Endothelial cell of umbilical vein (primary cell): ENCODE data around the gene HBEGF. TPM values are rescaled to one million over a fixed set of nuclear protein-coding genes. Genes with fewer than 3 reads are reported as not detected.

Experiments
- BruUV-seq: library from RNA; stranded (reverse); fragments of 400-500 nt; replicated peaks from 2 replicates; lab custom pipeline; 2021; lab: Mats Ljungman, UMichigan
- CTCF ChIA-PET: fragments of 300-600, 350-600 bp; sonication (Branson Sonifier 250); formaldehyde crosslinking; loops from one replicate; lab custom pipeline; 2021; ENCODE audit warnings: antibody characterized with exemption, inconsistent platforms; lab: Charles Lee
- POLR2A ChIA-PET: fragments of 300-600, 350-600 bp; sonication (Branson Sonifier 250); formaldehyde crosslinking; loops from one replicate; lab custom pipeline; 2021; ENCODE audit warnings: antibody characterized with exemption, inconsistent platforms; lab: Charles Lee
- DNase-seq: peaks from one replicate; pipeline ENCODE4 v3.0.0-alpha.2; 2011; ENCODE audit warnings: low read depth, low spot score
- FAIRE-seq: peaks from 2 replicates; lab custom pipeline; 2011; peaks lifted over from hg19 to GRCh38; lab: Jason Lieb, UNC
- H2AFZ ChIP-seq: 2 replicates; pipeline ENCODE4 v1.6.0; 2012; ENCODE audit warnings: low read depth, low read length, control low read depth, inconsistent platforms
- H3K27ac ChIP-seq: 2 replicates; pipeline ENCODE4 v1.5.1; 2011; ENCODE audit warnings: low read depth, mild to moderate bottlenecking, control low read depth, low read length, moderate library complexity; ENCODE audit not compliant: insufficient read depth
- H3K27me3 ChIP-seq, 2 experiments: 2 replicates each; pipeline versions ENCODE4 v1.6.0 to v1.6.1; 2011; ENCODE audit warnings: low read length in 2 of 2, mixed read lengths in 1 of 2; ENCODE audit not compliant: control insufficient read depth in 2 of 2, insufficient read depth in 2 of 2
- H3K36me3 ChIP-seq, 2 experiments: 2 replicates in 1 of 2; 3 replicates in 1 of 2; pipeline ENCODE4 v1.5.1; 2011; ENCODE audit warnings: low read length in 2 of 2, mild to moderate bottlenecking in 1 of 2, moderate library complexity in 1 of 2; ENCODE audit not compliant: control insufficient read depth in 2 of 2, insufficient read depth in 2 of 2; ENCODE audit errors: extremely low read depth in 1 of 2
- H3K4me1 ChIP-seq: 3 replicates; pipeline ENCODE4 v1.5.1; 2011; ENCODE audit warnings: mild to moderate bottlenecking, low read length; ENCODE audit not compliant: control insufficient read depth, insufficient read depth; ENCODE audit errors: extremely low read depth
- H3K4me2 ChIP-seq: 2 replicates; pipeline ENCODE4 v1.6.1; 2011; ENCODE audit warnings: low read length, control low read depth, mixed read lengths; ENCODE audit not compliant: insufficient read depth
- H3K4me3 ChIP-seq, 3 experiments: fragments of 200-600 bp in 1 of 3; sonication (generic), shearing (Covaris generic) in 1 of 3; replicated peaks in 1 of 3; 2 replicates each; pipeline ENCODE4 v1.5.1; 2011 to 2016; ENCODE audit warnings: control low read depth in 3 of 3, low read length in 3 of 3, mild to moderate bottlenecking in 2 of 3, inconsistent platforms in 1 of 3, low read depth in 1 of 3, moderate library complexity in 1 of 3; ENCODE audit not compliant: insufficient read depth in 1 of 3
- H3K79me2 ChIP-seq: 2 replicates; pipeline ENCODE4 v1.6.0; 2012; ENCODE audit warnings: low read length, inconsistent platforms; ENCODE audit not compliant: control insufficient read depth, insufficient read depth
- H3K9ac ChIP-seq: replicated peaks from 2 replicates; pipeline ENCODE3; 2011; ENCODE audit warnings: low read length, control low read depth; ENCODE audit not compliant: insufficient read depth; ENCODE audit errors: extremely low read depth
- H3K9me1 ChIP-seq: replicated peaks from 3 replicates; pipeline ENCODE4 v1.6.0; 2011; ENCODE audit warnings: mild to moderate bottlenecking, low read length; ENCODE audit not compliant: control insufficient read depth, insufficient read depth; ENCODE audit errors: extremely low read depth
- H3K9me3 ChIP-seq: replicated peaks from 2 replicates; pipeline ENCODE4 v1.5.1; 2012; ENCODE audit warnings: low read length, inconsistent platforms; ENCODE audit not compliant: control insufficient read depth, insufficient read depth
- H4K20me1 ChIP-seq: replicated peaks from 2 replicates; pipeline ENCODE3; 2011; ENCODE audit warnings: mild to moderate bottlenecking, low read length; ENCODE audit not compliant: control insufficient read depth, insufficient read depth; ENCODE audit errors: extremely low read depth
- CTCF ChIP-seq, 2 donors: IDR thresholded peaks; 1 replicate in 1 of 2; 2 replicates in 1 of 2; pipeline ENCODE4 v1.5.1; 2011; ENCODE audit warnings: low read length in 2 of 2, mild to moderate bottlenecking in 2 of 2, moderate library complexity in 2 of 2, control low read depth in 1 of 2, inconsistent platforms in 1 of 2, low read depth in 1 of 2; ENCODE audit not compliant: insufficient read depth in 1 of 2; ENCODE audit errors: extremely low read depth in 1 of 2
- EZH2 ChIP-seq: IDR thresholded peaks from 2 replicates; pipeline ENCODE4 v1.6.1; 2012; ENCODE audit warnings: borderline replicate concordance, low read depth, mild to moderate bottlenecking, moderate library complexity, low read length, inconsistent platforms; ENCODE audit not compliant: severe bottlenecking
- FOS ChIP-seq: IDR thresholded peaks from 2 replicates; pipeline ENCODE4 v1.6.1; 2011; ENCODE audit warnings: mild to moderate bottlenecking, low read length, moderate library complexity, borderline replicate concordance; ENCODE audit not compliant: insufficient read depth
- GATA2 ChIP-seq: IDR thresholded peaks from 2 replicates; pipeline ENCODE4 v1.7.0; 2011; ENCODE audit warnings: low read depth, mild to moderate bottlenecking, moderate library complexity, mixed read lengths, low read length; ENCODE audit not compliant: insufficient read length, insufficient read depth
- JUN ChIP-seq: IDR thresholded peaks from 2 replicates; pipeline ENCODE4 v1.6.1; 2011; ENCODE audit warnings: borderline replicate concordance, low read depth; ENCODE audit not compliant: insufficient read length, insufficient read depth
- MAX ChIP-seq: IDR thresholded peaks from 2 replicates; pipeline ENCODE4 v1.6.1; 2011; ENCODE audit not compliant: insufficient read depth, insufficient read length
- MYC ChIP-seq: IDR thresholded peaks from one replicate; pipeline ENCODE4 v1.6.1; 2011; ENCODE audit warnings: mild to moderate bottlenecking, low read depth, low read length
- POLR2A ChIP-seq: IDR thresholded peaks from 2 replicates; pipeline ENCODE4 v1.6.1; 2012; ENCODE audit warnings: low read depth, mild to moderate bottlenecking, control low read depth, low read length
- POLR2AphosphoS5 ChIP-seq: IDR thresholded peaks from 2 replicates; pipeline ENCODE4 v1.6.1; 2012; ENCODE audit warnings: low read depth, mild to moderate bottlenecking, control low read depth, low read length, moderate library complexity; ENCODE audit not compliant: insufficient read depth
- dilution Hi-C: fragments of 300-500 bp; cut with MboI; formaldehyde crosslinking; loops from one replicate; pipeline ENCODE4 v1.15.0; 2019; ENCODE audit warnings: low sequenced_read_pairs; ENCODE audit not compliant: extremely low pct_ligation_motif_present
- intact Hi-C: fragments of 100-400 bp; cut with micrococcal nuclease; formaldehyde crosslinking; loops from one replicate; pipeline ENCODE4 v1.10.0; 2022
- polyA plus RNA-seq, 4 experiments: library from polyadenylated mRNA; depleted of rRNA in 3 of 4; stranded (reverse) in 3 of 4; unstranded in 1 of 4; fragments of >200 nt; gene quantifications; 2 replicates each; pipeline versions ENCODE4 v1.2.1 to v1.2.3, GENCODE V29; 2011 to 2012; ENCODE audit warnings: missing spikeins in 1 of 4
- total RNA-seq: library from RNA; stranded (reverse); gene quantifications from 2 replicates; pipeline ENCODE4 v1.2.3, GENCODE V29; 2021

The HBEGF gene
- total and polyA plus RNA-seq, 2 donors (not counting 3 experiments of a cell fraction or from before 2014, with no cell fraction given): 33.2 to 79.8 TPM

- H4K20me1 ChIP-seq: no peaks in the 10 kb centered on the region
These were observed 35.4 kb downstream of the HBEGF start for GRCh38 chr5:140311011-140311467.

More at GRCh38 chr5:140311011-140311467, 35.4 kb downstream of the HBEGF start:
- Histone ChIP-seq H3K27ac (peak overlapping the region; percentile 98), H3K9ac (peak overlapping the region; percentile 88), H3K27me3 (no peaks in the 10 kb centered on the region), H3K36me3 (no peaks in the 10 kb centered on the region), H3K79me2 (no peaks in the 10 kb centered on the region), H3K4me3 (no peak overlapping the region), H3K9me3 (no peaks in the 10 kb centered on the region), H3K9me1 (no peaks in the 10 kb centered on the region), H3K4me1 (peaks cover 40% of the 10 kb centered on the region), H3K4me2 (peak overlapping the region; percentile 79), H2AFZ (no peak overlapping the region)
- DNase-seq: peak; percentile 96
- dilution Hi-C loops: no loop called here
- TF ChIP-seq EZH2 (no peak), MYC (no peak), POLR2A (peak; percentile 10), GATA2 (peak; percentile 77), JUN (peak; percentile 94), MAX (no peak), CTCF (IDR thresholded peaks at IDR 0.05; ENCODE audit: extremely low read depth in 1 of 2, insufficient read depth in 1 of 2, low read depth in 1 of 2, low read length in 2 of 2) (no peak), FOS (peak; percentile 93), POLR2AphosphoS5 (peak; percentile 20)
- FAIRE-seq: peak; percentile 80
- BruUV-seq: TSS peak; percentile 47
- POLR2A ChIA-PET: interaction anchor here (0.6 to 4.3 kb wide), 5 partner anchors 12 to 67 kb away, joined by 3 to 33 read pairs (median 5); partner anchors contain the start of gene HBEGF
- intact Hi-C loops: loop anchor here (1.0 kb wide), 1 partner anchor 8 kb away; the partner anchor contains the start of gene PFDN1
- CTCF ChIA-PET: interaction anchor here (0.9 to 3.6 kb wide), 9 partner anchors 10 to 67 kb away, joined by 3 to 41 read pairs (median 6); partner anchors contain the start of gene HBEGF
